Thyroid gland (tissue), 4 donors: ENCODE data around the gene FNIP1.

Experiments
- CTCF ChIP-seq, 6 experiments: fragments of 200-600 bp in 3 of 6; fragments of 450-650 bp in 3 of 6; sonication (generic) in 3 of 6; IDR thresholded peaks; one replicate each; pipeline ENCODE4 v1.5.1; 2016 to 2019; ENCODE audit warnings: antibody characterized with exemption in 6 of 6, mild to moderate bottlenecking in 2 of 6, inconsistent platforms in 1 of 6, moderate library complexity in 1 of 6
- POLR2A ChIP-seq, 2 donors: fragments of 450-650 bp; IDR thresholded peaks; one replicate each; pipeline ENCODE4 v1.6.1; 2017; ENCODE audit warnings: antibody characterized with exemption in 2 of 2, mild to moderate bottlenecking in 2 of 2, moderate library complexity in 1 of 2

GRCh38 chr5:131773805-131774204, 23.0 kb downstream of the FNIP1 start:
- TF ChIP-seq CTCF (IDR thresholded peaks at IDR 0.05) (no peak), POLR2A (IDR thresholded peaks at IDR 0.05) (no peak)
